IPS-18a (cell line): ENCODE measurements around the gene PA2G4.
"Not testable (repeated sequence)": the region's sequence is repeated elsewhere in the genome, so short reads cannot be mapped to it uniquely, and the experiment has no call there.

Experiments used
- H3K27ac ChIP-seq: one replicate; pipeline ENCODE4 v1.5.1; 2013; ENCODE audit warnings: low read length
- H3K27me3 ChIP-seq: one replicate; pipeline ENCODE4 v1.6.1; 2013; ENCODE audit warnings: mild to moderate bottlenecking, low read length; ENCODE audit not compliant: control insufficient read depth, insufficient read depth
- H3K36me3 ChIP-seq: one replicate; pipeline ENCODE4 v1.6.1; 2013; ENCODE audit warnings: low read depth, low read length; ENCODE audit not compliant: control insufficient read depth
- H3K4me1 ChIP-seq: one replicate; pipeline ENCODE4 v1.6.1; 2013; ENCODE audit warnings: low read depth, low read length; ENCODE audit not compliant: control insufficient read depth
- H3K4me3 ChIP-seq: one replicate; pipeline ENCODE4 v1.5.1; 2013; ENCODE audit warnings: low read length
- H3K9ac ChIP-seq: one replicate; pipeline ENCODE4 v1.6.1; 2013; ENCODE audit warnings: mild to moderate bottlenecking, low read length, moderate library complexity
- H3K9me3 ChIP-seq: one replicate; pipeline ENCODE4 v1.6.1; 2013; ENCODE audit warnings: low read depth, low read length; ENCODE audit not compliant: control insufficient read depth

Gene PA2G4

GRCh38 chr12:56146492-56147460 lies 42.4 kb downstream of the PA2G4 start:
- no peaks in the 10 kb centered on the region for H3K27me3 ChIP-seq
- no peak overlapping the region for H3K27ac ChIP-seq
- H3K9ac ChIP-seq = no peak overlapping the region
- no peaks in the 10 kb centered on the region for H3K9me3 ChIP-seq
- H3K4me3 ChIP-seq = no peak overlapping the region
- peaks cover 27% of the 10 kb centered on the region for H3K36me3 ChIP-seq
- no peaks in the 10 kb centered on the region for H3K4me1 ChIP-seq

- Histone ChIP-seq H3K36me3 (peaks cover 10% of the 10 kb centered on the region), H3K27ac (no peak overlapping the region), H3K4me1 (peaks cover 5% of the 10 kb centered on the region), H3K9ac (no peak overlapping the region), H3K27me3 (no peaks in the 10 kb centered on the region), H3K4me3 (no peak overlapping the region), H3K9me3 (no peaks in the 10 kb centered on the region)
Observed at GRCh38 chr12:56150563-56150962, 46.2 kb downstream of the PA2G4 start.

GRCh38 chr12:56151672-56152131 lies 47.3 kb downstream of the PA2G4 start:
- no peaks in the 10 kb centered on the region for H3K27me3 ChIP-seq
- peak overlapping the region; percentile 85 for H3K9ac ChIP-seq
- H3K27ac ChIP-seq = peak overlapping the region; percentile 1
- peaks cover 12% of the 10 kb centered on the region for H3K36me3 ChIP-seq
- peaks cover 5% of the 10 kb centered on the region for H3K4me1 ChIP-seq
- no peaks in the 10 kb centered on the region for H3K9me3 ChIP-seq
- peak overlapping the region; percentile 78 for H3K4me3 ChIP-seq

GRCh38 chr12:56152132-56152755 lies 47.9 kb downstream of the PA2G4 start, which contains the start of gene MYL6B:
Gene MYL6B (plus strand): TSS chr12:56152587. CDS start chr12:56153919, 1,332 bp downstream.
- peak within 1 kb of the TSS; percentile 78 for H3K4me3 ChIP-seq

GRCh38 chr12:56152756-56153677 lies 48.7 kb downstream of the PA2G4 start:
- peaks cover 5% of the 10 kb centered on the region for H3K4me1 ChIP-seq
- H3K4me3 ChIP-seq = peak overlapping the region; percentile 78
- peaks cover 12% of the 10 kb centered on the region for H3K36me3 ChIP-seq
- no peaks in the 10 kb centered on the region for H3K27me3 ChIP-seq
- H3K9ac ChIP-seq = peak overlapping the region; percentile 85
- peak overlapping the region; percentile 9 for H3K27ac ChIP-seq
- no peaks in the 10 kb centered on the region for H3K9me3 ChIP-seq

More at GRCh38 chr12:56152132-56152755, 47.9 kb downstream of the PA2G4 start, which contains the start of gene MYL6B:
- H3K9ac ChIP-seq = peak within 1 kb of the TSS; percentile 85
- H3K4me1 ChIP-seq = peaks cover 5% of the 10 kb centered on the region
- H3K9me3 ChIP-seq = no peaks in the 10 kb centered on the region
- H3K27ac ChIP-seq = peak within 1 kb of the TSS; percentile 9
- no peaks in the 10 kb centered on the region for H3K27me3 ChIP-seq
- peaks cover 12% of the 10 kb centered on the region for H3K36me3 ChIP-seq

- H3K4me3 ChIP-seq = no peak overlapping the region
- no peak overlapping the region for H3K9ac ChIP-seq
- peaks cover 12% of the 10 kb centered on the region for H3K36me3 ChIP-seq
- H3K27ac ChIP-seq = no peak overlapping the region
- H3K27me3 ChIP-seq = no peaks in the 10 kb centered on the region
- no peaks in the 10 kb centered on the region for H3K9me3 ChIP-seq
- H3K4me1 ChIP-seq = peaks cover 5% of the 10 kb centered on the region
Observed at GRCh38 chr12:56153678-56154065, 49.3 kb downstream of the PA2G4 start.

GRCh38 chr12:56154246-56154771 lies 50.0 kb downstream of the PA2G4 start:
- no peak overlapping the region for H3K4me3 ChIP-seq
- H3K9me3 ChIP-seq = no peaks in the 10 kb centered on the region
- H3K4me1 ChIP-seq = peaks cover 6% of the 10 kb centered on the region
- H3K36me3 ChIP-seq = peaks cover 13% of the 10 kb centered on the region
- no peak overlapping the region for H3K27ac ChIP-seq
- no peaks in the 10 kb centered on the region for H3K27me3 ChIP-seq
- H3K9ac ChIP-seq = no peak overlapping the region

GRCh38 chr12:56154818-56155217 lies 50.5 kb downstream of the PA2G4 start:
- peaks cover 18% of the 10 kb centered on the region for H3K36me3 ChIP-seq
- H3K9me3 ChIP-seq = no peaks in the 10 kb centered on the region
- H3K9ac ChIP-seq = no peak overlapping the region
- peaks cover 12% of the 10 kb centered on the region for H3K4me1 ChIP-seq
- no peak overlapping the region for H3K4me3 ChIP-seq
- H3K27me3 ChIP-seq = no peaks in the 10 kb centered on the region
- H3K27ac ChIP-seq = no peak overlapping the region

GRCh38 chr12:56155256-56155845 lies 51.0 kb downstream of the PA2G4 start:
- Histone ChIP-seq H3K27me3 (no peaks in the 10 kb centered on the region), H3K9me3 (no peaks in the 10 kb centered on the region), H3K4me1 (peaks cover 17% of the 10 kb centered on the region), H3K9ac (no peak overlapping the region), H3K36me3 (peaks cover 24% of the 10 kb centered on the region), H3K27ac (no peak overlapping the region), H3K4me3 (no peak overlapping the region)

- not testable (repeated sequence) for H3K27me3 ChIP-seq, H3K9me3 ChIP-seq
- H3K27ac ChIP-seq = peak overlapping the region; percentile 89
- H3K36me3 ChIP-seq = peaks cover 36% of the 10 kb centered on the region
- peak overlapping the region; percentile 76 for H3K9ac ChIP-seq
- H3K4me3 ChIP-seq = peak overlapping the region; percentile 62
- peaks cover 21% of the 10 kb centered on the region for H3K4me1 ChIP-seq
Observed at GRCh38 chr12:56156464-56157200, 52.3 kb downstream of the PA2G4 start.
